ENCODE results near the gene AUNIP.

Gene AUNIP

DNA sequence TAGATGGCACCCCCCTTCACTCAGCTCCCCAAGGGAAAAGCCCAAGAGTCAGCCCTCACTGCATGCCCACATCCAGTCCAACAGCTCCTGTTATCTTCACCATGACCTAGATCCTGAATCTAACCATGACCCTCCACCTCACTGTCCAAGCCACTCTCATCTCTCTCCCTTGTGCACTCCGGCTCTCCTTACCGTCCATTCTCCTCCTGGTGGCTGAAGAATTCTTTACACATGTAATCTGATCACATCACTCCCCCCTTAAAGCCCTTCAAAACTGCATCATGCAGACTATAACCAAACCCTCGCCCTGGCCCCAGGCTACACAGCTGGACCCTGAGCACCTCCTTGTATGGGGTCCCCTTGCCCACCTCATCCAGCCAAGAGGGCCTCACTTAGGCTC, 30.2 kb upstream of the AUNIP start:
- Histone ChIP-seq H3K4me3 (ENCODE audit: low read depth, low read length, poor library complexity, severe bottlenecking) (no peak overlapping the region), H2AFZ (ENCODE audit: low read length) (no peak overlapping the region), H3K27ac (ENCODE audit: low read depth, low read length, poor library complexity, severe bottlenecking) (no peak overlapping the region), H3K4me1 (ENCODE audit: insufficient read depth, low read length, severe bottlenecking) (no peaks in the 10 kb centered on the region), H3K9me2 (ENCODE audit: low read depth, low read length) (no peaks in the 10 kb centered on the region), H3F3A (ENCODE audit: insufficient read depth, low read length) (no peaks in the 10 kb centered on the region), H4K20me1 (ENCODE audit: insufficient read depth, low read length) (no peaks in the 10 kb centered on the region), H3K36me3 (ENCODE audit: insufficient read depth, low read length) (peaks cover 28% of the 10 kb centered on the region), H3K27me3 (ENCODE audit: insufficient read depth, low read length) (no peaks in the 10 kb centered on the region), H3K9me3 (ENCODE audit: low read length) (no peaks in the 10 kb centered on the region), H3K79me2 (ENCODE audit: insufficient read depth, low read length) (no peaks in the 10 kb centered on the region), H3K4me2 (ENCODE audit: low read length) (no peak overlapping the region), H3K9ac (ENCODE audit: low read length) (no peak overlapping the region)
- no peak for TF ChIP-seq EZH2 (IDR thresholded peaks at IDR 0.05; ENCODE audit: borderline replicate concordance, low read length)
- TF ChIP-seq, protein P1, sequence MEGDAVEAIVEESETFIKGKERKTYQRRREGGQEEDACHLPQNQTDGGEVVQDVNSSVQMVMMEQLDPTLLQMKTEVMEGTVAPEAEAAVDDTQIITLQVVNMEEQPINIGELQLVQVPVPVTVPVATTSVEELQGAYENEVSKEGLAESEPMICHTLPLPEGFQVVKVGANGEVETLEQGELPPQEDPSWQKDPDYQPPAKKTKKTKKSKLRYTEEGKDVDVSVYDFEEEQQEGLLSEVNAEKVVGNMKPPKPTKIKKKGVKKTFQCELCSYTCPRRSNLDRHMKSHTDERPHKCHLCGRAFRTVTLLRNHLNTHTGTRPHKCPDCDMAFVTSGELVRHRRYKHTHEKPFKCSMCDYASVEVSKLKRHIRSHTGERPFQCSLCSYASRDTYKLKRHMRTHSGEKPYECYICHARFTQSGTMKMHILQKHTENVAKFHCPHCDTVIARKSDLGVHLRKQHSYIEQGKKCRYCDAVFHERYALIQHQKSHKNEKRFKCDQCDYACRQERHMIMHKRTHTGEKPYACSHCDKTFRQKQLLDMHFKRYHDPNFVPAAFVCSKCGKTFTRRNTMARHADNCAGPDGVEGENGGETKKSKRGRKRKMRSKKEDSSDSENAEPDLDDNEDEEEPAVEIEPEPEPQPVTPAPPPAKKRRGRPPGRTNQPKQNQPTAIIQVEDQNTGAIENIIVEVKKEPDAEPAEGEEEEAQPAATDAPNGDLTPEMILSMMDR (IDR thresholded peaks at IDR 0.05; ENCODE audit: low read length) = no peak

GRCh38 chr1:25888426-25888987, 29.2 kb upstream of the AUNIP start:
- Histone ChIP-seq H3K4me2 (ENCODE audit: low read length) (no peak overlapping the region), H3K27me3 (ENCODE audit: insufficient read depth, low read length) (no peaks in the 10 kb centered on the region), H2AFZ (ENCODE audit: low read length) (no peak overlapping the region), H3K27ac (ENCODE audit: low read depth, low read length, poor library complexity, severe bottlenecking) (no peak overlapping the region), H3K36me3 (ENCODE audit: insufficient read depth, low read length) (peaks cover 19% of the 10 kb centered on the region), H3K9me3 (ENCODE audit: low read length) (no peaks in the 10 kb centered on the region), H3K9me2 (ENCODE audit: low read depth, low read length) (no peaks in the 10 kb centered on the region), H4K20me1 (ENCODE audit: insufficient read depth, low read length) (no peaks in the 10 kb centered on the region), H3K79me2 (ENCODE audit: insufficient read depth, low read length) (no peaks in the 10 kb centered on the region), H3F3A (ENCODE audit: insufficient read depth, low read length) (no peaks in the 10 kb centered on the region), H3K9ac (ENCODE audit: low read length) (no peak overlapping the region), H3K4me3 (ENCODE audit: low read depth, low read length, poor library complexity, severe bottlenecking) (no peak overlapping the region), H3K4me1 (ENCODE audit: insufficient read depth, low read length, severe bottlenecking) (no peaks in the 10 kb centered on the region)
- TF ChIP-seq, protein P1 (IDR thresholded peaks at IDR 0.05; ENCODE audit: low read length) = no peak
- TF ChIP-seq EZH2 (IDR thresholded peaks at IDR 0.05; ENCODE audit: borderline replicate concordance, low read length) = no peak

GRCh38 chr1:25885602-25886001, 26.3 kb upstream of the AUNIP start:
- TF ChIP-seq, protein P1 (IDR thresholded peaks at IDR 0.05; ENCODE audit: low read length) = no peak
- TF ChIP-seq EZH2 (IDR thresholded peaks at IDR 0.05; ENCODE audit: borderline replicate concordance, low read length) = no peak
- Histone ChIP-seq H3K27ac (ENCODE audit: low read depth, low read length, poor library complexity, severe bottlenecking) (no peak overlapping the region), H3K9me3 (ENCODE audit: low read length) (no peaks in the 10 kb centered on the region), H3K79me2 (ENCODE audit: insufficient read depth, low read length) (no peaks in the 10 kb centered on the region), H2AFZ (ENCODE audit: low read length) (no peak overlapping the region), H3K4me3 (ENCODE audit: low read depth, low read length, poor library complexity, severe bottlenecking) (no peak overlapping the region), H3K27me3 (ENCODE audit: insufficient read depth, low read length) (no peaks in the 10 kb centered on the region), H4K20me1 (ENCODE audit: insufficient read depth, low read length) (no peaks in the 10 kb centered on the region), H3F3A (ENCODE audit: insufficient read depth, low read length) (no peaks in the 10 kb centered on the region), H3K36me3 (ENCODE audit: insufficient read depth, low read length) (peaks cover 17% of the 10 kb centered on the region), H3K4me2 (ENCODE audit: low read length) (no peak overlapping the region), H3K4me1 (ENCODE audit: insufficient read depth, low read length, severe bottlenecking) (no peaks in the 10 kb centered on the region), H3K9me2 (ENCODE audit: low read depth, low read length) (no peaks in the 10 kb centered on the region), H3K9ac (ENCODE audit: low read length) (no peak overlapping the region)
